ENCODE data around the gene MROH9. TPM values are rescaled to one million over a fixed set of nuclear protein-coding genes. Genes with fewer than 3 reads are reported as not detected.

Gene MROH9
- total RNA-seq, 1 donor from 2014 or later: not detected

DNA sequence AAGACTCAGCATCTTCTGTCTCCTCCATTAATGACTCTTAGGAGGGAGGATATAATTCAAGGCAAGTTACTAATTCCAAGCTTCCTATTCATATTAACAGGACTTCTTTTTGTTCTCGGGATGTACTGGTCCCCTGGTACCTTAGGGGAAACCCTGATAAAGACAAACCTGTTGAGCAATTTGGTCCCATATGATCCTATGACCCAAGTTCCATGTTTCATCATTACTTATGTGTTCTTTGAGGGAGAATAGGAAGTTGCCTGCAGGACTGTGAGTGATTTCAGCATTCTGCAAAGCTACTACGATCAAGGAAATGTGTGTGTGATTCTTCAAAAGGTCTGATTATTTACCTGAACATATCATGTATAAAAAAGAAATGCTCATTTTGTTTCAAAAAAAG, 149.5 kb downstream of the MROH9 start:
- Mint-ChIP-seq H3K27ac (ENCODE audit: unreplicated experiment) (no peak overlapping the region), H3K9me3 (ENCODE audit: unreplicated experiment) (no peaks in the 10 kb centered on the region), H3K27me3 (ENCODE audit: unreplicated experiment) (no peaks in the 10 kb centered on the region), H3K36me3 (ENCODE audit: unreplicated experiment) (no peaks in the 10 kb centered on the region), H3K4me1 (ENCODE audit: low read depth, unreplicated experiment) (no peaks in the 10 kb centered on the region), H3K4me3 (ENCODE audit: unreplicated experiment) (no peak overlapping the region)
- TF ChIP-seq, protein P1, sequence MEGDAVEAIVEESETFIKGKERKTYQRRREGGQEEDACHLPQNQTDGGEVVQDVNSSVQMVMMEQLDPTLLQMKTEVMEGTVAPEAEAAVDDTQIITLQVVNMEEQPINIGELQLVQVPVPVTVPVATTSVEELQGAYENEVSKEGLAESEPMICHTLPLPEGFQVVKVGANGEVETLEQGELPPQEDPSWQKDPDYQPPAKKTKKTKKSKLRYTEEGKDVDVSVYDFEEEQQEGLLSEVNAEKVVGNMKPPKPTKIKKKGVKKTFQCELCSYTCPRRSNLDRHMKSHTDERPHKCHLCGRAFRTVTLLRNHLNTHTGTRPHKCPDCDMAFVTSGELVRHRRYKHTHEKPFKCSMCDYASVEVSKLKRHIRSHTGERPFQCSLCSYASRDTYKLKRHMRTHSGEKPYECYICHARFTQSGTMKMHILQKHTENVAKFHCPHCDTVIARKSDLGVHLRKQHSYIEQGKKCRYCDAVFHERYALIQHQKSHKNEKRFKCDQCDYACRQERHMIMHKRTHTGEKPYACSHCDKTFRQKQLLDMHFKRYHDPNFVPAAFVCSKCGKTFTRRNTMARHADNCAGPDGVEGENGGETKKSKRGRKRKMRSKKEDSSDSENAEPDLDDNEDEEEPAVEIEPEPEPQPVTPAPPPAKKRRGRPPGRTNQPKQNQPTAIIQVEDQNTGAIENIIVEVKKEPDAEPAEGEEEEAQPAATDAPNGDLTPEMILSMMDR (IDR thresholded peaks at IDR 0.05; ENCODE audit: partially characterized antibody, unreplicated experiment): no peak
- DNase-seq: no peak

DNA sequence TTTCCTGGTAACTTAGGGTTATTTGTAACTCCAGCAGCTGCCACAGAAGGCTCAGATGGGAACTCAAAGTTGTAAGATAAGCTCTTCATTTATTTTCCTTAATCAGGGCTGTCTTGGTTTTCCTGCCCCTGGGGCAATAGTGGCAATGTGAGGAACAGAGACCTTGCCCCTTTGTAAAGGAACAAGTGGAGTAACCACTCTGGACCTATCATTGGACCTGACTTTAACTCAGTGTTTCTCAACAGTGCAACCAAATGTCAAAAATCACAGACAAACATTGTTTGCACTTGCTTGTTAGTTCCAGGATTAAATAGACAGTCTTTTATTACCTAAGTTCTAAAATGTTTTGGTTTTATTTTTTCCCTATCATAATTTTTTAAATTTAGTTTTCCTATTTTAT, 152.6 kb downstream of the MROH9 start:
- no peak for DNase-seq
- no peak overlapping the region for H3K27ac Mint-ChIP-seq (ENCODE audit: unreplicated experiment)
- H3K36me3 Mint-ChIP-seq (ENCODE audit: unreplicated experiment): no peaks in the 10 kb centered on the region
- H3K27me3 Mint-ChIP-seq (ENCODE audit: unreplicated experiment): peaks cover 6% of the 10 kb centered on the region
- TF ChIP-seq, protein P1 (IDR thresholded peaks at IDR 0.05; ENCODE audit: partially characterized antibody, unreplicated experiment): no peak
- no peak overlapping the region for H3K4me3 Mint-ChIP-seq (ENCODE audit: unreplicated experiment)
- no peaks in the 10 kb centered on the region for H3K9me3 Mint-ChIP-seq (ENCODE audit: unreplicated experiment)
- H3K4me1 Mint-ChIP-seq (ENCODE audit: low read depth, unreplicated experiment): no peaks in the 10 kb centered on the region

DNA sequence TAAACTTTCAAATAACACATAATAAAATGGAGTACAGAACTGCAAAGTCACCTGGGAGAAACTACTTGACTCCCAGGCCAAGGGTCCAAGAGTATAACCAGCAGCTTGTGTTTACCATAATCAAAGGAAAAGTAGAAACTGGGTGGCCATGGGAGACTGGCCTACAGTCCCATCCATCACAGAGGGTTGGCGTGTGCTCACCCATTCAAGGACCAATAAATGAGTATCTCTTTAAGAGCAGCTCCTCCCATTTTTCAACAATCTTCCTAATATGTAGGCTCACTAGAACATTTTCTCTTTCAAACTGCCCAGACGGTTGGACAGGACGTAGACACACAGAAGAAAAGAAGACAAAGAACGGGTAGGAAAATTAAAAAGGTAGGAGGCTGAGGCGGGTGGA, 155.3 kb downstream of the MROH9 start, which contains the start of gene FMO3:
FMO3 (plus strand) TSS at position 302 of the 400 bp plus-strand sequence. CDS start 1,754 bp downstream, outside the sequence.
- Mint-ChIP-seq H3K9me3 (ENCODE audit: unreplicated experiment) (no peaks in the 10 kb centered on the region), H3K27me3 (ENCODE audit: unreplicated experiment) (peaks cover 6% of the 10 kb centered on the region), H3K4me1 (ENCODE audit: low read depth, unreplicated experiment) (no peaks in the 10 kb centered on the region), H3K4me3 (ENCODE audit: unreplicated experiment) (no peak within 1 kb of the TSS), H3K27ac (ENCODE audit: unreplicated experiment) (no peak within 1 kb of the TSS), H3K36me3 (ENCODE audit: unreplicated experiment) (no peaks in the 10 kb centered on the region)
- TF ChIP-seq, protein P1 (IDR thresholded peaks at IDR 0.05; ENCODE audit: partially characterized antibody, unreplicated experiment): no peak
- no peak for DNase-seq

DNA sequence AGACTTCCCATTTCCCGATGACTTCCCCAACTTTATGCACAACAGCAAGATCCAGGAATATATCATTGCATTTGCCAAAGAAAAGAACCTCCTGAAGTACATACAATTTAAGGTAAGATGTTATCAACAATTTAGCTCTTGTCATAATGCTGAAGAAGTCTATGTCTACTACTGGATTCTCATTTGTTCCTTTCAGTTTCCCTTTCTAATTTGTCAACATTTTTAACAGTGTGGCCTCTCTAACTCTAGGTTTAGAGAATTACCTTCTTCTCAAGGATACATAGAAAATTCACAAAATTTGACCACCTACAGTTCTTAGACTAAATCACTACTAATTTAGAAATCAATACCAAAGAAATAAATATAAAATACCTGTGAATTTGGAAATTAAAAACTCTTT, 168.5 kb downstream of the MROH9 start:
- H3K4me1 Mint-ChIP-seq (ENCODE audit: low read depth, unreplicated experiment): no peaks in the 10 kb centered on the region
- TF ChIP-seq, protein P1 (IDR thresholded peaks at IDR 0.05; ENCODE audit: partially characterized antibody, unreplicated experiment): no peak
- no peak overlapping the region for H3K4me3 Mint-ChIP-seq (ENCODE audit: unreplicated experiment)
- H3K9me3 Mint-ChIP-seq (ENCODE audit: unreplicated experiment): no peaks in the 10 kb centered on the region
- no peaks in the 10 kb centered on the region for H3K27me3 Mint-ChIP-seq (ENCODE audit: unreplicated experiment)
- DNase-seq: no peak
- no peaks in the 10 kb centered on the region for H3K36me3 Mint-ChIP-seq (ENCODE audit: unreplicated experiment)
- no peak overlapping the region for H3K27ac Mint-ChIP-seq (ENCODE audit: unreplicated experiment)

DNA sequence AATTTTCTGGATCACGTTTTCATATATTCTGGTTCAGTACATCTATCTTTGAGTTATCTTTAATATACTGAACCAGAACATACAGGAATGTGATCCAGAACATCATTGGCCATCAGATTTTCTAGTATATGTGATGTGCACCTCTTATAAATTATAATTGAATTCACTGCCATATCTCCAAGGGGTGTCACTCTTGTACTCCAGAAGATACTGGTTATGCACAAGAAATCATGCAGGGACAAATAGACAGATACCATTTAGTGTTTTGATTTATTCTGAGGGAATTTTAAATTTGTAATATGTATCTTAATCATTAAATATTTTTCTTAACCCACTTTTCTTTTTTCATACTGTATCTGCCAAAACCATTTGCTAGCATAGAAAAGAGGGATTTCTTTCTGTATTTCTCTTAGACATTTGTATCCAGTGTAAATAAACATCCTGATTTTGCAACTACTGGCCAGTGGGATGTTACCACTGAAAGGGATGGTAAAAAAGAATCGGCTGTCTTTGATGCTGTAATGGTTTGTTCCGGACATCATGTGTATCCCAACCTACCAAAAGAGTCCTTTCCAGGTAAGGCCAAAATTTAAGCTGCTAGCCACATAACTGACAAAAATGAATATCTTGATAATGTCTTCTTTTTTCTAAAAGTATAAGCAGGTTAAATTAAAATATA, 172.1 kb downstream of the MROH9 start:
- Mint-ChIP-seq H3K9me3 (ENCODE audit: unreplicated experiment) (no peaks in the 10 kb centered on the region), H3K4me3 (ENCODE audit: unreplicated experiment) (no peak overlapping the region), H3K4me1 (ENCODE audit: low read depth, unreplicated experiment) (no peaks in the 10 kb centered on the region), H3K27ac (ENCODE audit: unreplicated experiment) (no peak overlapping the region), H3K36me3 (ENCODE audit: unreplicated experiment) (no peaks in the 10 kb centered on the region), H3K27me3 (ENCODE audit: unreplicated experiment) (no peaks in the 10 kb centered on the region)
- TF ChIP-seq, protein P1 (IDR thresholded peaks at IDR 0.05; ENCODE audit: partially characterized antibody, unreplicated experiment): no peak
- no peak for DNase-seq
